ENCODE measurements around the gene STK32C.

GRCh38 chr10:132281915-132282666 lies 25.7 kb downstream of the STK32C start:
- no peak for TF ChIP-seq CTCF (IDR thresholded peaks at IDR 0.05)
- no peak for TF ChIP-seq EP300 (IDR thresholded peaks at IDR 0.05)
- TF ChIP-seq POLR2AphosphoS5 (IDR thresholded peaks at IDR 0.05): no peak

Measured in upper lobe of left lung (tissue), 4 donors.